Peyer's patch (tissue), 4 donors: ENCODE measurements around the gene CCDC90B. TPM values are rescaled to one million over a fixed set of nuclear protein-coding genes. Genes with fewer than 3 reads are reported as not detected.
A peak's percentile ranks its signal among the peaks of the same experiment; 100 is the strongest.

Experiments used
- DNase-seq, 3 donors: peaks; one replicate each; pipeline ENCODE4 v3.0.0-alpha.2; 2017 to 2019
- H3K27ac ChIP-seq, 4 donors: fragments of 200-600 bp; sonication (generic); one replicate each; pipeline ENCODE4 v1.5.1; 2016 to 2019
- H3K27me3 ChIP-seq, 2 donors: fragments of 200-600 bp; sonication (generic); one replicate each; pipeline ENCODE4 v1.5.1; 2019
- H3K36me3 ChIP-seq, 3 donors: fragments of 200-600 bp; sonication (generic); one replicate each; pipeline ENCODE4 v1.5.1; 2016 to 2019
- H3K4me1 ChIP-seq, 4 donors: fragments of 200-600 bp; sonication (generic); one replicate each; pipeline ENCODE4 v1.5.1; 2016 to 2019
- H3K4me3 ChIP-seq, 4 donors: fragments of 200-600 bp; sonication (generic); 1 replicate in 3 of 4; 2 replicates in 1 of 4; pipeline ENCODE4 v1.5.1; 2016 to 2019; ENCODE audit warnings: mild to moderate bottlenecking in 1 of 4
- H3K9me3 ChIP-seq, 4 donors: fragments of 200-600 bp; sonication (generic); one replicate each; pipeline ENCODE4 v1.5.1; 2016 to 2019; ENCODE audit warnings: mild to moderate bottlenecking in 1 of 4
- CTCF ChIP-seq, 6 experiments: fragments of 450-650 bp in 4 of 6; fragments of 200-600 bp in 2 of 6; sonication (generic) in 1 of 6; IDR thresholded peaks; one replicate each; pipeline ENCODE4 v1.5.1; 2017 to 2019; ENCODE audit warnings: antibody characterized with exemption in 6 of 6, mild to moderate bottlenecking in 3 of 6, moderate library complexity in 1 of 6
- POLR2A ChIP-seq, 2 donors: fragments of 450-650 bp; IDR thresholded peaks; one replicate each; pipeline ENCODE4 v1.5.1; 2017; ENCODE audit warnings: antibody characterized with exemption in 2 of 2, mild to moderate bottlenecking in 2 of 2, moderate library complexity in 2 of 2
- small RNA-seq, 2 donors: library from RNA; depleted of rRNA; stranded (forward); fragments of <200 nt; gene quantifications; one replicate each; pipeline ENCODE3, GENCODE V24; 2016
- total RNA-seq, 4 donors: library from RNA; depleted of rRNA; stranded (reverse); fragments of >200 nt; gene quantifications; one replicate each; pipeline ENCODE4 v1.1.0, GENCODE V29; 2016

The CCDC90B gene
- total RNA-seq, 4 donors from 2014 or later, result 31.8 to 54.5 (median 34.0) TPM

GRCh38 chr11:83221694-83222093 lies 64.5 kb downstream of the CCDC90B start:
- no peak for DNase-seq
- no peaks in the 10 kb centered on the region for H3K27me3 ChIP-seq
- H3K4me3 ChIP-seq, result no peak overlapping the region
- no peak overlapping the region for H3K27ac ChIP-seq
- no peaks in the 10 kb centered on the region for H3K36me3 ChIP-seq
- no peaks in the 10 kb centered on the region for H3K9me3 ChIP-seq
- H3K4me1 ChIP-seq, result no peaks in the 10 kb centered on the region
- TF ChIP-seq POLR2A (IDR thresholded peaks at IDR 0.05) (no peak), CTCF (IDR thresholded peaks at IDR 0.05) (no peak)

- Histone ChIP-seq H3K27ac (no peak overlapping the region), H3K9me3 (no peaks in the 10 kb centered on the region), H3K36me3 (no peaks in the 10 kb centered on the region), H3K4me1 (no peaks in the 10 kb centered on the region), H3K4me3 (no peak overlapping the region), H3K27me3 (no peaks in the 10 kb centered on the region)
- TF ChIP-seq CTCF (IDR thresholded peaks at IDR 0.05) (no peak), POLR2A (IDR thresholded peaks at IDR 0.05) (no peak)
- DNase-seq, result no peak
These were observed 65.9 kb downstream of the CCDC90B start for GRCh38 chr11:83220260-83220659.

- Histone ChIP-seq H3K9me3 (no peaks in the 10 kb centered on the region), H3K27me3 (no peaks in the 10 kb centered on the region), H3K27ac (no peak overlapping the region), H3K4me3 (no peak overlapping the region), H3K36me3 (peaks cover 0 to under 1% (median 0%) of the 10 kb centered on the region in 3 donors), H3K4me1 (no peaks in the 10 kb centered on the region)
- no peak for DNase-seq
- TF ChIP-seq CTCF (IDR thresholded peaks at IDR 0.05) (peak in 2 of 6 experiments; percentile 7 to 16), POLR2A (IDR thresholded peaks at IDR 0.05) (no peak)
These were observed 67.1 kb downstream of the CCDC90B start for GRCh38 chr11:83219095-83219494.

Small RNA genes within 50 kb of the gene (small RNA-seq; reads per million reads assigned to genes)
- 0 reads per million in 2 donors for gene AP000873.5

Other genes with a start within 250 kb of the CCDC90B start
- gene RAB30, start 214.5 kb downstream of the CCDC90B start, total RNA-seq, result 10 to 100 TPM in 2 of 4 donors, 1 to 10 TPM in 2; 3.4 to 54.8 (median 11.5) TPM
- 100 to 1,000 TPM in 1 of 4 donors, 10 to 100 TPM in 3; 53.1 to 153 (median 75.3) TPM for gene PCF11, start 129.2 kb downstream of the CCDC90B start, total RNA-seq
- 10 to 100 TPM in 2 of 4 donors, 1 to 10 TPM in 2; 3.6 to 27.2 (median 9.8) TPM for gene ANKRD42, start 92.7 kb downstream of the CCDC90B start, total RNA-seq